ENCODE measurements around the gene ACER2. TPM values are rescaled to one million over a fixed set of nuclear protein-coding genes. Genes with fewer than 3 reads are reported as not detected.

Gene ACER2
- total and polyA plus RNA-seq, 8 donors = 2.7 to 8.1 (median 3.1) TPM

DNA sequence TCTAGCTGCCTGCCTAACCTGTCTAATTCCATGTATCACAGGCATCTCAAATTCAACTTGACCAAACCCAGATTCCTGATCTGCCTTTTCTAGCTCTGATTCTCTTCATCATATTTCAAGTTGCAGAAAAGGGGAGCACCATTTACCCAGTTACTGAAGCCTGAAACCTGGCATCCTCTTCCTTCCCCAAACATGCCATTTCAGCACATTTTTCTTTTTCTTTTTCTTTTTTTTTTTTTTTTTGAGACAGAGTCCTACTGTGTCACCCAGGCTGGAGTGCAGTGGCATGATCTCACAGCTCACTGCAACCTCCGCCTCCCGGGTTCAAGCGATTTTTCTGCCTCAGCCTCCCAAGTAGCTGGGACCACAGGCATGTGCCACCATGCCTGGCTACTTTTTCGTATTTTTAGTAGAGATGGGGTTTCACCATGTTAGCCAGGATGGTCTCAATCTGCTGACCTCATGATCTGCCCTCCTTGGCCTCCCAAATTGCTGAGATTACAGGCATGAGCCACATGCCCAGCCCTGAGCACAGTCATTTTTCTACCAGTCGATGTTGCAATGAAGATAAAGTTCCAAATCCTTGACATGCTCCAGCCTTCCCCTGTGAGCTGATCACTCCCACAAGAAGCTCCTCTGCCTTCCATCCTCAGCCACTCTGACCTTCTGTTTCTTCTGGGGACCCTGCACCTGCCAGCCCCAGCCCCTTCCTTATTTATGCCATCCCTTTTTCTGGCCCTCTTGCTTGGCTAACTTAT is 32.2 kb downstream of the ACER2 start:
- intact Hi-C loops (cut with DNase I) = no loop called here
- TF ChIP-seq, protein P1, sequence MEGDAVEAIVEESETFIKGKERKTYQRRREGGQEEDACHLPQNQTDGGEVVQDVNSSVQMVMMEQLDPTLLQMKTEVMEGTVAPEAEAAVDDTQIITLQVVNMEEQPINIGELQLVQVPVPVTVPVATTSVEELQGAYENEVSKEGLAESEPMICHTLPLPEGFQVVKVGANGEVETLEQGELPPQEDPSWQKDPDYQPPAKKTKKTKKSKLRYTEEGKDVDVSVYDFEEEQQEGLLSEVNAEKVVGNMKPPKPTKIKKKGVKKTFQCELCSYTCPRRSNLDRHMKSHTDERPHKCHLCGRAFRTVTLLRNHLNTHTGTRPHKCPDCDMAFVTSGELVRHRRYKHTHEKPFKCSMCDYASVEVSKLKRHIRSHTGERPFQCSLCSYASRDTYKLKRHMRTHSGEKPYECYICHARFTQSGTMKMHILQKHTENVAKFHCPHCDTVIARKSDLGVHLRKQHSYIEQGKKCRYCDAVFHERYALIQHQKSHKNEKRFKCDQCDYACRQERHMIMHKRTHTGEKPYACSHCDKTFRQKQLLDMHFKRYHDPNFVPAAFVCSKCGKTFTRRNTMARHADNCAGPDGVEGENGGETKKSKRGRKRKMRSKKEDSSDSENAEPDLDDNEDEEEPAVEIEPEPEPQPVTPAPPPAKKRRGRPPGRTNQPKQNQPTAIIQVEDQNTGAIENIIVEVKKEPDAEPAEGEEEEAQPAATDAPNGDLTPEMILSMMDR (IDR thresholded peaks at IDR 0.05) = no peak
- Histone ChIP-seq H3K9me3 (no peaks in the 10 kb centered on the region), H3K4me3 (no peak overlapping the region), H3K27ac (no peak overlapping the region), H3K4me1 (peaks cover 2 to 10% of the 10 kb centered on the region in 2 donors), H3K36me3 (no peaks in the 10 kb centered on the region), H3K27me3 (no peaks in the 10 kb centered on the region)
- DNase-seq = no peak
- no peak for ATAC-seq

DNA sequence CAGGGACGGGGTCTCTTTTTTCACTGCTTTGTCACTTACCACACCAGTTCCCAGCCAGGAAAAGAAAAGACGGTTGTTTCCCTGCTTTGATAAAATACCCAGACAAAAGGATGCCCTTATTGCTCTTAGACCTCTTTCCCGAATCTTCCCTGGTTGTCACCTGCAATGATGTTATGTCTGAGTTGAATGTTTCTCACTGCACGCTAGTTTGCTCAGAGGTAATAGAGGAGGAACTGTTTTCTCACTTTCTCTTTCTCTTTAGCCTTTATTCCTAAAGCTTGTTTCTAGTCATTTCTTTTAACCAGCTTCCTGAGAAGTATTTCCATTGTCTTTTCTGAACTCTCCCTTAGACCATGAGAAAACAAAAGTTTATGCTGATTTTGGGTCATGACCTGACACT is 32.9 kb downstream of the ACER2 start:
- ATAC-seq = no peak
- Histone ChIP-seq H3K36me3 (no peaks in the 10 kb centered on the region), H3K27ac (peak overlapping the region in 1 of 2 donors; percentile 34), H3K9me3 (no peaks in the 10 kb centered on the region), H3K27me3 (no peaks in the 10 kb centered on the region), H3K4me1 (peaks cover 2 to 10% of the 10 kb centered on the region in 2 donors), H3K4me3 (no peak overlapping the region)
- DNase-seq = no peak
- TF ChIP-seq, protein P1 (IDR thresholded peaks at IDR 0.05) = no peak
- intact Hi-C loops (cut with DNase I) = no loop called here

DNA sequence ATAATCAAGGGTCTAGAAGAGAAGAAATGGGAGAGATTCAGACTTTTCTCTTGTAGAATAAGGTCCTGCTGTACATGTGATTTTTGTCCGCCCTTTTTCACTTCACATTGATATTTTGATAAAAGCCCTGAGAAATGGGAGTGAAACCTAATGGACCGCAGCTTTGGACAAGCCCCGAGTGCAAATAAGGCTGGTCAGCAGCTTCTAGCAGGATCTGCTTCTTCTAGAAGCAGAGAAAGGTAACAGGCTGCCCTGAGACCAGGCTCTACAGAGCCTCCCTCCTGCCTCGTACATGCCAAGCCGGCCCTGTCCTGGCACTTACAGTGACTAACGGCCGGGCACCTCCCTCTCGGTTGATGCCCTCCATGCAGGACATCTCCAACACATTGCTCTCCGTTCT is 33.4 kb downstream of the ACER2 start:
- DNase-seq (no peak), ATAC-seq (no peak)
- Histone ChIP-seq H3K4me3 (no peak overlapping the region), H3K4me1 (peaks cover 2 to 10% of the 10 kb centered on the region in 2 donors), H3K9me3 (no peaks in the 10 kb centered on the region), H3K36me3 (no peaks in the 10 kb centered on the region), H3K27ac (peak overlapping the region in 1 of 2 donors; percentile 34), H3K27me3 (no peaks in the 10 kb centered on the region)
- intact Hi-C loops (cut with DNase I) = no loop called here
- TF ChIP-seq, protein P1 (IDR thresholded peaks at IDR 0.05) = no peak

DNA sequence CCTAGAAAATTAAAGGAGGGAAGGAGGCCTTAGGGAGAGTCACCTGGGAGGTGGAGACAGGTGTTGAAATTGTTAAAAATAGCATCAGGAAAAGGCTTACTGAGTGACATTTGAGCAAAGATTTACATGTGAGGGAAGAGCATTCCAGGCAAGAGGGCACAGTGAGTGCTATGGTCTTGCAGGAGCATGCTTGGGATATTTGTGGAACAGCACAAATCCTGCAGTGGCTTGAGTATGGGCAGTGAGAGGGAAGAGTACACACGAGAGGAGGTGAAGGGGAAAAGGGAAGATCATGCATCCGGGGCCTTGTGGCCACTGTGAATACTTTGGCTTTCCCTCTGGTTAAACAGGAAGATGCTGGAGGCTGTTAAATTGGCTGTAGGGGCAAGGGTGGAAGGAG is 36.6 kb downstream of the ACER2 start:
- DNase-seq (no peak), ATAC-seq (peak; percentile 41)
- TF ChIP-seq, protein P1 (IDR thresholded peaks at IDR 0.05) = no peak
- Histone ChIP-seq H3K27ac (no peak overlapping the region), H3K9me3 (no peaks in the 10 kb centered on the region), H3K4me3 (no peak overlapping the region), H3K4me1 (peaks cover 2 to 10% of the 10 kb centered on the region in 2 donors), H3K36me3 (no peaks in the 10 kb centered on the region), H3K27me3 (no peaks in the 10 kb centered on the region)
- intact Hi-C loops (cut with DNase I) = no loop called here

DNA sequence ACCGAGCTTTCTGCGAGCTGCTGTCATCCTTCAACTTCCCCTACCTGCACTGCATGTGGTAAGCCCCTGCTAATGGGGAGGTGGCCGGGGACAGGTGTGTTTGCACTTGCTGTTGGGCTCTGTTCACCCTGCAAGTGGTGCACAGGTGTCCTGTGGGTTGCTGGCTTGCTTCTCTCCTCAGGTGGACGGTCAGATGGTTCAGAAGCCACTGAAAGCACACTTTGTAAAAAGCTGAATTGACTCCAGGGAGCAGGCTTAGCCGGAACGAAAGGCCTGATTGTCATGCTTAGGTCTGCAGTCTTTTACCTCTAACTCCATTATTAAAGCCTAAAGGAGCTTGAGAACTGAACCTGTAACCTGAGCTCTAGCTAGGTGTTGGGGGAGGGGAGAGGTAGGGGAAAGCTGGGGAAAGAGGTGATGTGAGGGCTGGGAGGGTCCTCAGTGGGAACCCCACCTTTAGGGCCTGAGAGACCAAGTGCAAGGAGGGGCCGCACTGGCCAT is 37.6 kb downstream of the ACER2 start:
- Histone ChIP-seq H3K4me1 (peaks cover 0 to 5% of the 10 kb centered on the region in 2 donors), H3K27me3 (no peaks in the 10 kb centered on the region), H3K4me3 (no peak overlapping the region), H3K36me3 (no peaks in the 10 kb centered on the region), H3K9me3 (no peaks in the 10 kb centered on the region), H3K27ac (no peak overlapping the region)
- intact Hi-C loops (cut with DNase I) = no loop called here
- TF ChIP-seq, protein P1 (IDR thresholded peaks at IDR 0.05) = no peak
- no peak for DNase-seq
- ATAC-seq = no peak

Data from left lung (tissue), 10 donors.